K562 (cell line): ENCODE data around the gene LYPD4. TPM values are rescaled to one million over a fixed set of nuclear protein-coding genes. Genes with fewer than 3 reads are reported as not detected.

ENCODE experiments used
- ATAC-seq: fragments of 200-7000 bp; cut with Tn5 transposase; 3 replicates; pipeline ENCODE4 v1.9.1; 2020; ENCODE audit warnings: moderate library complexity
- BruUV-seq: library from RNA; stranded (reverse); fragments of 400-500 nt; replicated peaks from 2 replicates; lab custom pipeline; 2021; lab: Mats Ljungman, UMichigan
- CTCF ChIA-PET: fragments of 300-600 bp; formaldehyde crosslinking; extraction: SDS; loops from one replicate; lab custom pipeline; 2021; ENCODE audit warnings: low intra/inter-chr PET ratio; lab: Yijun Ruan, JAX
- POLR2A ChIA-PET: fragments of 300-600, 350-650 bp; sonication (Branson Sonifier 250); formaldehyde crosslinking; extraction: SDS; loops from one replicate; lab custom pipeline; 2021; ENCODE audit warnings: antibody characterized with exemption, inconsistent platforms; lab: Yijun Ruan, JAX
- DNase-seq, 4 experiments: peaks; one replicate each; pipeline versions ENCODE4 v3.0.0 to v3.0.0-alpha.2; 2011 to 2018; ENCODE audit warnings: low spot score in 3 of 4, mixed read lengths in 3 of 4; ENCODE audit errors: extremely low read depth in 1 of 4
- FAIRE-seq: peaks from 2 replicates; lab custom pipeline; 2011; peaks lifted over from hg19 to GRCh38; lab: Jason Lieb, UNC
- H2AFZ ChIP-seq: 2 replicates; pipeline ENCODE4 v1.6.0; 2011; ENCODE audit warnings: low read depth, low read length, control low read depth, inconsistent platforms
- H3K27ac ChIP-seq: fragments of 200-600 bp; 3 replicates; pipeline ENCODE4 v1.8.0; 2011; ENCODE audit warnings: low read depth, mild to moderate bottlenecking, control low read depth, inconsistent platforms, low read length, moderate library complexity, mixed read lengths; ENCODE audit errors: extremely low read depth
- H3K27me3 ChIP-seq, 2 experiments: fragments of 300-600 bp in 1 of 2; 2 replicates in 1 of 2; 3 replicates in 1 of 2; pipeline versions ENCODE4 v1.6.0 to v1.8.0; 2011; ENCODE audit warnings: inconsistent platforms in 2 of 2, low read length in 2 of 2, mild to moderate bottlenecking in 1 of 2, mixed read lengths in 1 of 2, moderate library complexity in 1 of 2; ENCODE audit not compliant: control insufficient read depth in 2 of 2, insufficient read depth in 2 of 2
- H3K36me3 ChIP-seq: fragments of 300-600 bp; 3 replicates; pipeline ENCODE4 v1.8.0; 2011; ENCODE audit warnings: mild to moderate bottlenecking, low read length, inconsistent platforms; ENCODE audit not compliant: control insufficient read depth, insufficient read depth
- H3K4me1 ChIP-seq, 2 experiments: fragments of 200-600 bp in 1 of 2; replicated peaks in 1 of 2; 2 replicates in 1 of 2; 3 replicates in 1 of 2; pipeline versions ENCODE4 v1.5.1 to v1.8.0; 2011; ENCODE audit warnings: inconsistent platforms in 2 of 2, low read length in 2 of 2, mild to moderate bottlenecking in 1 of 2, mixed read lengths in 1 of 2, moderate library complexity in 1 of 2; ENCODE audit not compliant: control insufficient read depth in 2 of 2, insufficient read depth in 2 of 2
- H3K4me2 ChIP-seq: 2 replicates; pipeline ENCODE4 v1.6.1; 2011; ENCODE audit warnings: low read length, control low read depth, inconsistent platforms, mixed read lengths; ENCODE audit not compliant: insufficient read depth
- H3K4me3 ChIP-seq: fragments of 200-600 bp; sonication (generic), shearing (Covaris generic); 2 replicates; pipeline ENCODE4 v1.5.1; 2016; ENCODE audit warnings: control low read depth, inconsistent platforms
- H3K79me2 ChIP-seq: fragments of 200-600 bp; 3 replicates; pipeline ENCODE4 v1.8.0; 2011; ENCODE audit warnings: low read length, inconsistent platforms; ENCODE audit not compliant: control insufficient read depth, insufficient read depth
- H3K9ac ChIP-seq, 2 experiments: 2 replicates each; pipeline versions ENCODE4 v1.6.0 to v1.6.1; 2011; ENCODE audit warnings: low read depth in 2 of 2, low read length in 2 of 2, control low read depth in 1 of 2, inconsistent platforms in 1 of 2, mild to moderate bottlenecking in 1 of 2, mixed read lengths in 1 of 2; ENCODE audit not compliant: insufficient read depth in 1 of 2
- H3K9me1 ChIP-seq: one replicate; pipeline ENCODE4 v1.6.0; 2011; ENCODE audit warnings: inconsistent platforms, mild to moderate bottlenecking, low read length, moderate library complexity; ENCODE audit not compliant: control insufficient read depth, insufficient read depth
- H3K9me3 ChIP-seq: replicated peaks from 2 replicates; pipeline ENCODE4 v1.5.1; 2011; ENCODE audit warnings: low read depth, low read length, inconsistent platforms; ENCODE audit not compliant: control insufficient read depth, insufficient read depth
- H4K20me1 ChIP-seq: replicated peaks from 2 replicates; pipeline ENCODE4 v1.6.1; 2011; ENCODE audit warnings: low read length, inconsistent platforms, mixed read lengths; ENCODE audit not compliant: control insufficient read depth, insufficient read depth
- CCNT2 ChIP-seq: IDR thresholded peaks from 2 replicates; pipeline ENCODE4 v1.6.1; 2011; ENCODE audit warnings: borderline replicate concordance, low read depth, mild to moderate bottlenecking, moderate library complexity, mixed read lengths, low read length; ENCODE audit not compliant: insufficient read length; ENCODE audit errors: extremely low read depth
- EGR1 ChIP-seq: fragments of 450-650 bp; conservative IDR thresholded peaks from 2 replicates; pipeline ENCODE4 v1.6.1; 2017; ENCODE audit warnings: mild to moderate bottlenecking
- ILF3 ChIP-seq: fragments of 450-650 bp; IDR thresholded peaks from 2 replicates; pipeline ENCODE4 v1.6.1; 2018; ENCODE audit warnings: antibody characterized with exemption, mild to moderate bottlenecking, moderate library complexity, borderline replicate concordance
- NFIC ChIP-seq: fragments of 450-650 bp; IDR thresholded peaks from 2 replicates; pipeline ENCODE4 v1.6.1; 2017; ENCODE audit warnings: mild to moderate bottlenecking, inconsistent platforms
- POLR2B ChIP-seq: fragments of 450-650 bp; IDR thresholded peaks from 2 replicates; pipeline ENCODE4 v1.6.1; 2018; ENCODE audit warnings: low read depth; ENCODE audit not compliant: partially characterized antibody
- POLR2G ChIP-seq: fragments of 200-400 bp; formaldehyde crosslinking; IDR thresholded peaks from 2 replicates; pipeline ENCODE4 v1.6.1; 2017; ENCODE audit warnings: low read depth, mild to moderate bottlenecking, antibody characterized with exemption, low read length, moderate library complexity
- RBFOX2 ChIP-seq: fragments of 200-400 bp; formaldehyde crosslinking; IDR thresholded peaks from 2 replicates; pipeline ENCODE4 v1.6.1; 2017; ENCODE audit warnings: low read depth, mild to moderate bottlenecking, low read length, moderate library complexity
- SMARCC2 ChIP-seq: fragments of 450-650 bp; IDR thresholded peaks from 2 replicates; pipeline ENCODE4 v1.6.1; 2017; ENCODE audit warnings: antibody characterized with exemption, moderate library complexity, mild to moderate bottlenecking, low read depth
- ZBTB7A ChIP-seq: IDR thresholded peaks from 2 replicates; pipeline ENCODE4 v1.6.1; 2011; ENCODE audit warnings: low read depth, mild to moderate bottlenecking, low read length, moderate library complexity, borderline replicate concordance; ENCODE audit not compliant: control insufficient read depth
- ZNF140 ChIP-seq: fragments of 250-450 bp; sonication (Bioruptor Pico); IDR thresholded peaks from 2 replicates; pipeline ENCODE4 v1.8.0; 2021; ENCODE audit warnings: moderate library complexity, mild to moderate bottlenecking, inconsistent platforms
- ZNF695 ChIP-seq: fragments of 450-650 bp; formaldehyde crosslinking; IDR thresholded peaks from 2 replicates; pipeline ENCODE4 v1.4.0; 2020; ENCODE audit warnings: mild to moderate bottlenecking, moderate library complexity
- WGBS: fragments of 100-300 bp; shearing (Covaris generic); methylation state at CpG from one replicate; pipeline ENCODE4 v1.1.6; 2016; ENCODE audit warnings: low coverage, mixed read lengths; ENCODE audit not compliant: insufficient coverage; ENCODE audit errors: missing lambda C conversion rate; 5-methylcytosine and 5-hydroxymethylcytosine counted together
- in situ Hi-C: fragments of 300-500 bp; cut with MboI; formaldehyde crosslinking; loops from 4 replicates; pipeline ENCODE4 v1.15.0; 2018; ENCODE audit warnings: inconsistent platforms, mixed read lengths
- intact Hi-C: fragments of 100-400 bp; cut with micrococcal nuclease; formaldehyde crosslinking; loops from 2 replicates; pipeline ENCODE4 v1.14.2; 2022
- polyA plus RNA-seq, 8 experiments: library from polyadenylated mRNA; depleted of rRNA in 4 of 8; stranded (reverse) in 5 of 8; unstranded in 3 of 8; fragments of >200 nt; fragmentation: Nextera tagmentation in 2 of 8; fragmentation: Illumina TruSeq in 1 of 8; extraction: Ambion mirVana in 2 of 8; extraction: Trizol in 1 of 8; gene quantifications; 2 replicates each; pipeline versions ENCODE4 v1.2.1 to v1.2.3, GENCODE V29; 2011 to 2014; ENCODE audit warnings: inconsistent platforms in 1 of 8, missing spikeins in 1 of 8
- total RNA-seq, 7 experiments: library from RNA; depleted of rRNA in 6 of 7; stranded (reverse); fragments of >200 nt in 6 of 7; fragmentation: Illumina TruSeq in 2 of 7; extraction: Trizol in 2 of 7; gene quantifications; 2 replicates each; pipeline versions ENCODE4 v1.2.1 to v1.2.3, GENCODE V29; 2011 to 2021; ENCODE audit warnings: low replicate concordance in 1 of 7
- TF ChIP-seq, protein P1 (sequence below): fragments of 250-450 bp; sonication (Bioruptor Pico); IDR thresholded peaks from 2 replicates; pipeline ENCODE4 v1.9.0; 2021; ENCODE audit warnings: mild to moderate bottlenecking
- TF ChIP-seq, protein P2 (sequence below): fragments of 250-450 bp; sonication (Bioruptor Pico); IDR thresholded peaks from 2 replicates; pipeline ENCODE4 v1.5.0; 2020; ENCODE audit warnings: mild to moderate bottlenecking
- TF ChIP-seq, protein P3 (sequence below): fragments of 450-650 bp; IDR thresholded peaks from 2 replicates; pipeline ENCODE4 v1.6.1; 2016; ENCODE audit warnings: mild to moderate bottlenecking
- TF ChIP-seq, protein P4 (sequence below), 3 experiments: IDR thresholded peaks in 2 of 3; conservative IDR thresholded peaks in 1 of 3; 2 replicates each; pipeline ENCODE4 v1.5.1; 2011 to 2012; ENCODE audit warnings: low read length in 3 of 3, mild to moderate bottlenecking in 3 of 3, control low read depth in 2 of 3, improper control_type of control experiment in 1 of 3, inconsistent platforms in 1 of 3, low read depth in 1 of 3, mixed read lengths in 1 of 3, moderate library complexity in 1 of 3; ENCODE audit not compliant: insufficient read depth in 2 of 3

LYPD4 gene
- total and polyA plus RNA-seq, 9 of the 15 experiments (the other 6 are each of a cell fraction or from before 2014, with no cell fraction given): 0.11 TPM; not detected in 8

DNA sequence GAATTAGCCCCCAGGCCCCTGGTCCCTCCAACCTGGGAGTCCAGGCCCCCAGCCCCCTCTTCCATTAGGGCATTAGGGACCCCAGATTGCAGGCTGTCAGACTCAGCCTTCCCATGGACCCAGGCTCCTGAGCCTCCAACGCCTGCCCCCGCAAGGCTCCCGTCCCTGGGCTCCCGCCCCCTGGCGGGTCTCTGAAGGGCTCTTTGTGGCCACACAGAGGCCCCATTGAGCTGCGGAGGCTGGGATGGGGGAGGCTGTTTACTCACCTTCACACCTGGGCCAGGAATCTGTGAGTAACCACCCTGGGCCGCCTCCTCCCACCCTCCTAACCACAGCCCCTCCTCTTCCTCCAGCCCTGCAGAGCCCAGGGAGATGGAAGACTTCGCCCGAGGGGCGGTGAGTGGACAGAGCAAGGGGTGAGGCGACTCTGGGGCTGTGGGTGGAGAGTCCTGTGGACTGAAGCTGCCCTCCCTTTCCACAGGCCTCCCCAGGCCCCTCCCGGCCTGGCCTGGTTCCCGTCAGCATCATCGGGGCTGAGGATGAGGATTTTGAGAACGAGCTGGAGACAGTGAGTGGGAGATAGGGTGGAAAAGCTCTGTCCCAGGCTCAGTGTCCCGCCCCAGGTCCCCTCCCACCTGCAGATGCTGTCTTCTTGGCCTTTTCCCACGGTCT, 43.4 kb upstream of the LYPD4 start:
- intact Hi-C loops: no loop called here
- Histone ChIP-seq H2AFZ (no peak overlapping the region), H3K4me3 (no peak overlapping the region), H3K9me3 (no peaks in the 10 kb centered on the region), H3K27me3 (no peaks in the 10 kb centered on the region), H3K79me2 (peaks cover 40% of the 10 kb centered on the region), H4K20me1 (0 out of 2 replicates have a peak, but pooled peaks cover 7% of the 10 kb centered on the region), H3K4me2 (no peak overlapping the region), H3K9me1 (no peaks in the 10 kb centered on the region), H3K27ac (no peak overlapping the region), H3K36me3 (peaks cover 53% of the 10 kb centered on the region; the same call in 2 of the 3 replicates), H3K9ac (peak overlapping the region in 1 of 2 experiments; percentile 65; a peak in 2 of 4 replicates), H3K4me1 (peaks cover 15 to 46% of the 10 kb centered on the region in 2 experiments; a peak in 4 of 5 replicates)
- in situ Hi-C loops: no loop called here
- ATAC-seq (no peak), FAIRE-seq (no peak), DNase-seq (no peak)
- no TSS peak for BruUV-seq
- 74% methylated on average over 9 of the region's 17 CpGs for WGBS
- POLR2A ChIA-PET: interaction anchor here (0.5 to 0.6 kb wide), 2 partner anchors 11 to 695 kb away, joined by 3 read pairs; no protein-coding TSS in a partner anchor
- CTCF ChIA-PET: no interaction called here
- TF ChIP-seq NFIC (no peak), POLR2B (no peak), ZNF140 (no peak), ILF3 (no peak), ZNF695 (CRISPR knock-in tag) (no peak), SMARCC2 (no peak), RBFOX2 (peak; percentile 51), EGR1 (0 out of 2 replicates have a peak, but pooled peaks have one; percentile 5), ZBTB7A (peak; percentile 42; the same call in 1 of the 2 replicates), CCNT2 (no peak), POLR2G (peak; percentile 39; the same call in 1 of the 2 replicates)
- TF ChIP-seq, protein P1, sequence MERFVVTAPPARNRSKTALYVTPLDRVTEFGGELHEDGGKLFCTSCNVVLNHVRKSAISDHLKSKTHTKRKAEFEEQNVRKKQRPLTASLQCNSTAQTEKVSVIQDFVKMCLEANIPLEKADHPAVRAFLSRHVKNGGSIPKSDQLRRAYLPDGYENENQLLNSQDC (CRISPR knock-in tag): no peak
- TF ChIP-seq, protein P2, sequence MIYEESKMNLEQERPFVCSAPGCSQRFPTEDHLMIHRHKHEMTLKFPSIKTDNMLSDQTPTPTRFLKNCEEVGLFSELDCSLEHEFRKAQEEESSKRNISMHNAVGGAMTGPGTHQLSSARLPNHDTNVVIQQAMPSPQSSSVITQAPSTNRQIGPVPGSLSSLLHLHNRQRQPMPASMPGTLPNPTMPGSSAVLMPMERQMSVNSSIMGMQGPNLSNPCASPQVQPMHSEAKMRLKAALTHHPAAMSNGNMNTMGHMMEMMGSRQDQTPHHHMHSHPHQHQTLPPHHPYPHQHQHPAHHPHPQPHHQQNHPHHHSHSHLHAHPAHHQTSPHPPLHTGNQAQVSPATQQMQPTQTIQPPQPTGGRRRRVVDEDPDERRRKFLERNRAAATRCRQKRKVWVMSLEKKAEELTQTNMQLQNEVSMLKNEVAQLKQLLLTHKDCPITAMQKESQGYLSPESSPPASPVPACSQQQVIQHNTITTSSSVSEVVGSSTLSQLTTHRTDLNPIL (CRISPR knock-in tag): no peak
- TF ChIP-seq, protein P3, sequence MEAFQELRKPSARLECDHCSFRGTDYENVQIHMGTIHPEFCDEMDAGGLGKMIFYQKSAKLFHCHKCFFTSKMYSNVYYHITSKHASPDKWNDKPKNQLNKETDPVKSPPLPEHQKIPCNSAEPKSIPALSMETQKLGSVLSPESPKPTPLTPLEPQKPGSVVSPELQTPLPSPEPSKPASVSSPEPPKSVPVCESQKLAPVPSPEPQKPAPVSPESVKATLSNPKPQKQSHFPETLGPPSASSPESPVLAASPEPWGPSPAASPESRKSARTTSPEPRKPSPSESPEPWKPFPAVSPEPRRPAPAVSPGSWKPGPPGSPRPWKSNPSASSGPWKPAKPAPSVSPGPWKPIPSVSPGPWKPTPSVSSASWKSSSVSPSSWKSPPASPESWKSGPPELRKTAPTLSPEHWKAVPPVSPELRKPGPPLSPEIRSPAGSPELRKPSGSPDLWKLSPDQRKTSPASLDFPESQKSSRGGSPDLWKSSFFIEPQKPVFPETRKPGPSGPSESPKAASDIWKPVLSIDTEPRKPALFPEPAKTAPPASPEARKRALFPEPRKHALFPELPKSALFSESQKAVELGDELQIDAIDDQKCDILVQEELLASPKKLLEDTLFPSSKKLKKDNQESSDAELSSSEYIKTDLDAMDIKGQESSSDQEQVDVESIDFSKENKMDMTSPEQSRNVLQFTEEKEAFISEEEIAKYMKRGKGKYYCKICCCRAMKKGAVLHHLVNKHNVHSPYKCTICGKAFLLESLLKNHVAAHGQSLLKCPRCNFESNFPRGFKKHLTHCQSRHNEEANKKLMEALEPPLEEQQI: no peak
- TF ChIP-seq, protein P4, sequence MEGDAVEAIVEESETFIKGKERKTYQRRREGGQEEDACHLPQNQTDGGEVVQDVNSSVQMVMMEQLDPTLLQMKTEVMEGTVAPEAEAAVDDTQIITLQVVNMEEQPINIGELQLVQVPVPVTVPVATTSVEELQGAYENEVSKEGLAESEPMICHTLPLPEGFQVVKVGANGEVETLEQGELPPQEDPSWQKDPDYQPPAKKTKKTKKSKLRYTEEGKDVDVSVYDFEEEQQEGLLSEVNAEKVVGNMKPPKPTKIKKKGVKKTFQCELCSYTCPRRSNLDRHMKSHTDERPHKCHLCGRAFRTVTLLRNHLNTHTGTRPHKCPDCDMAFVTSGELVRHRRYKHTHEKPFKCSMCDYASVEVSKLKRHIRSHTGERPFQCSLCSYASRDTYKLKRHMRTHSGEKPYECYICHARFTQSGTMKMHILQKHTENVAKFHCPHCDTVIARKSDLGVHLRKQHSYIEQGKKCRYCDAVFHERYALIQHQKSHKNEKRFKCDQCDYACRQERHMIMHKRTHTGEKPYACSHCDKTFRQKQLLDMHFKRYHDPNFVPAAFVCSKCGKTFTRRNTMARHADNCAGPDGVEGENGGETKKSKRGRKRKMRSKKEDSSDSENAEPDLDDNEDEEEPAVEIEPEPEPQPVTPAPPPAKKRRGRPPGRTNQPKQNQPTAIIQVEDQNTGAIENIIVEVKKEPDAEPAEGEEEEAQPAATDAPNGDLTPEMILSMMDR (IDR thresholded peaks at IDR 0.05 in 2 of 3, conservative IDR thresholded peaks at IDR 0.05 in 1 of 3; ENCODE audit: insufficient read depth in 2 of 3, low read depth in 1 of 3, low read length in 3 of 3): 0 out of 6 replicates have a peak, but pooled peaks of 1 of the 3 experiments have one; percentile 20
